Ovary (tissue), 9 donors: ENCODE data around the gene RNASE12. TPM values are rescaled to one million over a fixed set of nuclear protein-coding genes. Genes with fewer than 3 reads are reported as not detected.
A peak's percentile ranks its signal among the peaks of the same experiment; 100 is the strongest.

Source experiments
- DNase-seq, 5 donors: peaks; one replicate each; pipeline ENCODE4 v3.0.0-alpha.2; 2019 to 2020
- H3K27ac ChIP-seq, 2 donors: fragments of 200-600 bp; one replicate each; pipeline versions ENCODE4 v1.5.1 to v1.8.0; 2019 to 2022
- H3K27me3 ChIP-seq: fragments of 200-600 bp; one replicate; pipeline ENCODE4 v1.8.0; 2022
- H3K36me3 ChIP-seq: fragments of 200-600 bp; sonication (generic); one replicate; pipeline ENCODE4 v1.5.1; 2019
- H3K4me1 ChIP-seq: one replicate; pipeline ENCODE4 v1.8.1; 2013; ENCODE audit warnings: mild to moderate bottlenecking, moderate library complexity; ENCODE audit not compliant: insufficient read depth
- H3K4me3 ChIP-seq: fragments of 200-600 bp; sonication (generic); one replicate; pipeline ENCODE4 v1.5.1; 2017
- H3K9me3 ChIP-seq, 2 donors: fragments of 200-600 bp in 1 of 2; sonication (generic) in 1 of 2; one replicate each; pipeline versions ENCODE4 v1.5.1 to v1.8.1; 2013 to 2019; ENCODE audit warnings: mild to moderate bottlenecking in 1 of 2, moderate library complexity in 1 of 2
- EP300 ChIP-seq: sonication (generic); formaldehyde crosslinking; IDR thresholded peaks from one replicate; pipeline ENCODE4 v1.6.1; 2017; ENCODE audit warnings: antibody characterized with exemption
- POLR2A ChIP-seq: fragments of 450-650 bp; IDR thresholded peaks from one replicate; pipeline ENCODE4 v1.6.1; 2017; ENCODE audit warnings: antibody characterized with exemption, mild to moderate bottlenecking, moderate library complexity
- WGBS, 3 donors: extraction: QIAGEN DNeasy Blood & Tissue Kit in 1 of 3; methylation state at CpG; one replicate each; pipeline versions ENCODE4 v1.1.5 to v1.1.7; 2013 to 2017; 5-methylcytosine and 5-hydroxymethylcytosine counted together
- intact Hi-C, 4 donors: fragments of 100-400 bp; cut with DNase I; formaldehyde crosslinking; loops; one replicate each; pipeline versions ENCODE4 v1.11.0 to v1.15.1; 2022 to 2023
- polyA plus RNA-seq, 2 donors: library from polyadenylated mRNA; stranded (reverse); fragments of 200-250 nt in 1 of 2; fragments of 350-450 nt in 1 of 2; fragmentation: Illumina TruSeq in 1 of 2; extraction: RNeasy Lipid Tissue Mini Kit (QIAGEN cat#74804) in 1 of 2; gene quantifications; one replicate each; pipeline ENCODE4 v1.2.3, GENCODE V29; 2013 to 2014
- total RNA-seq, 7 donors: library from RNA; depleted of rRNA in 2 of 7; stranded (reverse); fragments of >200 nt in 2 of 7; fragmentation: NEBNext Ultra II Directional in 3 of 7; extraction: Animal tissue kit (Norgen Biotek cat#: 25700) in 3 of 7; gene quantifications; one replicate each; pipeline versions ENCODE4 v1.1.0 to v1.2.4, GENCODE V29; 2016 to 2023
- TF ChIP-seq, protein P1 (sequence below), 3 donors: fragments of 450-650 bp in 2 of 3; fragments of 200-600 bp in 1 of 3; IDR thresholded peaks; one replicate each; pipeline versions ENCODE4 v1.5.1 to v1.8.0; 2016 to 2022; ENCODE audit warnings: antibody characterized with exemption in 3 of 3, mild to moderate bottlenecking in 1 of 3
- donor health status: DM: no; HTN: no; CAD: no; lungs with moderate emphysema.
- donor health status: DM: no; HTN: no; CAD: no.
- donor health status: Bipolar disorder and iron deficiency.
- donor health status: DM: yes; HTN: yes; CAD: no.
- donor health status: DM: no; HTN: no; CAD: no.
- donor health status: DM: yes; HTN: yes; CAD: no.

RNASE12 gene
- total and polyA plus RNA-seq, 9 donors: not detected

DNA sequence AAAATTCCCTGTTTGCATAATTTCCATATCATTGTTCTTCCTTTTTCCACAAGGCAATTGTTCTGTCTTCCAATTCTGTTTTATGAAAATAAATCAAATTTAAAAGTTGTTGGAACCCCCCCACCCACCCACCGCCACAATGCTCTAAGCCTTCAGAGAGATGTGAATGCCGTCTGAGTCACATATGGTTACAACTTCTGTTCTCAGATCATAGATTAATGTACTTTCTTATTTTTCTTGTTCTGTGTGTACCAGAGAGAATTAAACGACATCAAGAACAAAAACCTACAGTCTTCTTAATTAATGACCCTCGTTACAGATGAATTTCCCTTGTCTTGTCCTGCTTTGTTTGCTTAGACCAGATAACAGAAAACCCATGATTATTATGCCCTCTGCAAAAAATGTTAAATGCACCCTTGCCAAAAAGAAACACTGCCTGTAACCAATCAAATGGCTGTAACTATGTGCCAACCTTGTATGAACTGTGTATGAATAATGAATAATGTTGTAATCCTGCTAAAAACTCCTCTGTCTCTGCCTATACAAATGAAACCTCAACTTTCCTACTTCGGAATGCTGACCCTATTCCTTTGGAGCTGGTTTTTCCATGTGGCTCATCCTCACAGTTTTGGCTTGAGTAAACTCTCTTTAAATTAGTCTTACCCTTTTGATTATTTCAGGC lies 36.3 kb upstream of the RNASE12 start:
- no peak for DNase-seq
- Histone ChIP-seq H3K27me3 (no peaks in the 10 kb centered on the region), H3K36me3 (no peaks in the 10 kb centered on the region), H3K27ac (no peak overlapping the region), H3K9me3 (no peaks in the 10 kb centered on the region), H3K4me3 (no peak overlapping the region), H3K4me1 (peaks cover 15% of the 10 kb centered on the region)
- WGBS, 3 donors: 54 to 63% (median 54%) methylated on average over 5 of the region's 5 CpGs
- TF ChIP-seq EP300: no peak
- TF ChIP-seq, protein P1, sequence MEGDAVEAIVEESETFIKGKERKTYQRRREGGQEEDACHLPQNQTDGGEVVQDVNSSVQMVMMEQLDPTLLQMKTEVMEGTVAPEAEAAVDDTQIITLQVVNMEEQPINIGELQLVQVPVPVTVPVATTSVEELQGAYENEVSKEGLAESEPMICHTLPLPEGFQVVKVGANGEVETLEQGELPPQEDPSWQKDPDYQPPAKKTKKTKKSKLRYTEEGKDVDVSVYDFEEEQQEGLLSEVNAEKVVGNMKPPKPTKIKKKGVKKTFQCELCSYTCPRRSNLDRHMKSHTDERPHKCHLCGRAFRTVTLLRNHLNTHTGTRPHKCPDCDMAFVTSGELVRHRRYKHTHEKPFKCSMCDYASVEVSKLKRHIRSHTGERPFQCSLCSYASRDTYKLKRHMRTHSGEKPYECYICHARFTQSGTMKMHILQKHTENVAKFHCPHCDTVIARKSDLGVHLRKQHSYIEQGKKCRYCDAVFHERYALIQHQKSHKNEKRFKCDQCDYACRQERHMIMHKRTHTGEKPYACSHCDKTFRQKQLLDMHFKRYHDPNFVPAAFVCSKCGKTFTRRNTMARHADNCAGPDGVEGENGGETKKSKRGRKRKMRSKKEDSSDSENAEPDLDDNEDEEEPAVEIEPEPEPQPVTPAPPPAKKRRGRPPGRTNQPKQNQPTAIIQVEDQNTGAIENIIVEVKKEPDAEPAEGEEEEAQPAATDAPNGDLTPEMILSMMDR (IDR thresholded peaks at IDR 0.05): no peak
- TF ChIP-seq POLR2A: no peak
- intact Hi-C loops: loop anchor here in 1 of 4 donors (5.0 kb wide), 1 partner anchor 55 kb away; the partner anchor contains the start of gene RNASE4

- TF ChIP-seq, protein P1 (IDR thresholded peaks at IDR 0.05): no peak
- TF ChIP-seq EP300 (no peak), POLR2A (no peak)
- no peaks in the 10 kb centered on the region for H3K36me3 ChIP-seq
- H3K4me1 ChIP-seq: peaks cover 15% of the 10 kb centered on the region
- intact Hi-C loops: loop anchor here in 1 of 4 donors (5.0 kb wide), 1 partner anchor 56 kb away; the partner anchor contains the start of gene RNASE4
- no peaks in the 10 kb centered on the region for H3K27me3 ChIP-seq
- H3K9me3 ChIP-seq: no peaks in the 10 kb centered on the region
- WGBS, 3 donors: 22 to 35% (median 32%) methylated on average over 12 of the region's 12 CpGs
- no peak for DNase-seq
- no peak overlapping the region for H3K27ac ChIP-seq
- no peak overlapping the region for H3K4me3 ChIP-seq
Observed at GRCh38 chr14:20626274-20626673, 35.1 kb upstream of the RNASE12 start.

- Histone ChIP-seq H3K36me3 (no peaks in the 10 kb centered on the region), H3K4me3 (no peak overlapping the region), H3K4me1 (peaks cover 11% of the 10 kb centered on the region), H3K9me3 (no peaks in the 10 kb centered on the region), H3K27me3 (no peaks in the 10 kb centered on the region), H3K27ac (no peak overlapping the region)
- intact Hi-C loops: loop anchor here in 1 of 4 donors (5.0 kb wide), 1 partner anchor 58 kb away; the partner anchor contains the start of gene RNASE4
- no peak for TF ChIP-seq EP300
- TF ChIP-seq, protein P1 (IDR thresholded peaks at IDR 0.05): no peak
- no peak for TF ChIP-seq POLR2A
- peak in 4 of 5 donors; percentile 34 to 48 (median 46) for DNase-seq
- 5 to 14% (median 11%) methylated on average over 22 of the region's 22 CpGs for WGBS, 3 donors
Observed at GRCh38 chr14:20624495-20625070, 33.4 kb upstream of the RNASE12 start.

DNA sequence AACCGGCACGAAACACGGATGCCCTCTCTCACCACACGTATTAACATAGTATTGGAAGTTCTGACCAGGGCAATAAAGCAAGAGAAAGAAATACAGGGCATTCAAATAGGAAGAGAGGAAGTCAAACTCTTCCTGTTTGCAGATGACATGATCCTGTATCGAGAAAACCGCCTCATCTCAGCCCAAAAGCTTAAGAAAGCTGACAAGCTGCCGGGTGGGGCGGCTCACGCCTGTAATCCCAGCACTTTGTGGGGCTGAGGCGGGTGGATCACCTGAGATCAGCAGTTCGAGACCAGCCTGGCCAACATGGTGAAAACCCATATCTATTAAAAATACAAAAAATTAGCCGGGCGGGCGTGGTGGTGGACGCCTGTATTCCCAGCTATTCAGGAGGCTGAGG lies 32.6 kb upstream of the RNASE12 start:
- Histone ChIP-seq H3K36me3 (no peaks in the 10 kb centered on the region), H3K27me3 (no peaks in the 10 kb centered on the region), H3K9me3 (no peaks in the 10 kb centered on the region), H3K4me3 (no peak overlapping the region), H3K27ac (no peak overlapping the region), H3K4me1 (peaks cover 11% of the 10 kb centered on the region)
- DNase-seq: no peak
- intact Hi-C loops: no loop called here
- WGBS, 3 donors: 52 to 60% (median 54%) methylated on average over 15 of the region's 15 CpGs
- TF ChIP-seq EP300 (no peak), POLR2A (no peak)
- TF ChIP-seq, protein P1 (IDR thresholded peaks at IDR 0.05): no peak
